GM21528 (cell line): ENCODE data around the gene RPRML.

ENCODE experiments used
- ATAC-seq: cut with Tn5 transposase; IDR thresholded peaks from one replicate; pipeline ENCODE4 v1.9.1; 2021; ENCODE audit warnings: mild to moderate bottlenecking, moderate library complexity; ENCODE audit not compliant: unreplicated experiment, low FRiP score

The RPRML gene

DNA sequence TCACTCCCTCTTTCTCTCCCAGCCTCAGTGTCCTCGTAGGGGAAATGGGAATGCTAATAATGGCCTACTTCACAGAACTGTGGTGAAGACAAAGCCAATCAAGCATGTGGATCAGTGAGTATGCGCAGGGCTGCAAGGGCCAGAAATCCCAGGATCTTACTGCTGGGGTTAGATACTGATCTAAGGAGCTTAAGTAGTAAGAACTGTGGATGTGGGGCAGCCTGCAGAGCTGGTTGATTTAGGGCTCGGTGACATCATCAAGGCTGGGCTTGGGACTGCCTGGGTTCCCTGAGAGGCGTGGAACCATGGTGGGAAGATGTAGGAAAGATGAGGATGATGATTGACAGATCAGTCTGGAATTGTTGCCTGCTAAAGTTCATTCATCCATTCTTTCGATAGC is 30.5 kb downstream of the RPRML start:
- ATAC-seq: no peak

DNA sequence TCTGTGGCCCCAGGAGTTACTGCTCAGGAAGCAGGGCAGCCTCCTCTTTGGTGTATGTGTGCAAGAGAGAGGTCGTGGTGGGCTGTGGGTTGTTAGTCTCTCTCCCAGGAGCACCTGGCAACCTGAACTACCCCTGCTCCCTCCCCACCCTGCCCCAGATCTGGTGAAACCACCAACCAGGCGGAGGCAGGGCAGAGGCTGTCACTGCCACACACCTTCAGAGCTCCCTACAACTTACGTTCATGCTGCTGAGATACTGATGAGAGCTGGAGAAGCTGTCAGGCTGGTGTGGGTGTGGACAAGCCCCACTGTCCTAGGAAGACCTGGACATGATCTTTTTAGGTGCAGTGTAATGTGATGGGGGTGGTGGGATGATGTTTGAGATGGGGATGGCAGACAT is 31.8 kb downstream of the RPRML start:
- ATAC-seq: no peak

DNA sequence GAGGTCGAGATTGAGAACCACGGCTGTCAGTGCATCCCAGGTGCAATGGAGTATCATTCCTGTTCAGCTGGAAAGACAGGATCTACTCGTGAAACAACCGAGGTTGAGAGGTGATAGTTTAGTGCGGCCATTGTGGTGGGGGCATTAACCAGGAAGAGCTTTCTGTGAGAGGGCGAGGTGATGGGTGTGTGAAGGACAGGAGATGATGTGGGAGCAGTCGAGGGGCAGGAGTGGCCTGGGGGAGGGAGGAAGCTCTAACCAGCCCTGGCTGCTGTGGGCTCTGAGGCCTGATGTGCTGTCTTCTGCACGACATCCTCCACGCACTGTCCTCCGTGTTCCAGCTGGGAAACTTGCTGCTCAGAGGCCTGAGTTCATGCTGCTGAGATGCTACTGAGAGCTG is 34.1 kb downstream of the RPRML start:
- no peak for ATAC-seq

GRCh38 chr17:46943501-46944393 is 35.3 kb downstream of the RPRML start:
- ATAC-seq: no peak

DNA sequence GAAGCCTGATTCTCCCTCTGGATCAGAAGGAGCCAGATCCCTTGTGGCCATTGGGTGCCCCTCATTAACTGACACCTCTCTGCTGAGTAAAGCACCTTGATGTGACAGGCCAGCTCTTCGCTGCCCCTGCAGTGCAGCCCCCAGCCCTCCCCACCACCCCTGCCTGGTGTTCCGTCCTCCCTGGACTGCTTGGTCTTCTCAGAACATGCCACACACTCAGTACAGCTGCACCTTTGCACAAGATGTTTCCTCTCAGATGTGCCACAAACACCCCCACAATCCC is 35.9 kb downstream of the RPRML start:
- no peak for ATAC-seq

DNA sequence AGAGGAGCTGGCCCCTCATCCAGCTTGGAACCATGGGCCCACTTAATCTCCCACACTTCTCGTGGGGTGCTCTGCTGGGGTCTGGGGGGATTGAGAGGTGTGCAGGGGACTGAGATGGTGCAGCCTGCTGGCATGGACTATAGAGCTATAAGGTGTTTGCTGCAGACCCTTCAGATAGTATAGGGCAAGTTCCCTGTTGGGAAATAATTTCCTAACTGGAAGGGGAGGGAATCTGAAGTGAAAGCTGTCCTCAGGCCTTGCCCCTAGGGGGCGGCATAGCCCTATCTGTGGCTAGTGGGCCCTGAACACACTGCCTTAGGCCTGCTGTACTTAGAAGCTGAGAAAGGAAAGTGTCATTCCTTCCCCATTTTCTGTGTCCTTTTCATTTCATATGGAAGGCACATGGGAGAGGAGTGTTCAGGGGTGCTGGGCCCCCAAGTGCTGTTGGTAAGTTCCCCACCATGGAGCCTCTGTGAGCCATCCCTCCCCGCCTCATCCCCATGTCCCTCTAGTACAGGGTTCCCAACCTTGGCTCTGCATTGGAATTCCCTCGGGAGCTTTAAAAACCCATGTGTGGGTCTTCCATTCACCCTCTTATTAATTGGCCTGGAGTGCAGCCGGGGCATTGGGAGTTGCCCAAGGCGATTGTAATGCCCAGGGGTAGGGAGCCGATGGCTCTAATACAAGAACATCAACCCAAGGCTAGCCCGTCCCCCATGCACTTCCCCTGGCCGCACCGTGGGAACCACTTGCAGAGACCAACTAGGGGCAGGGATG is 36.4 kb downstream of the RPRML start:
- no peak for ATAC-seq

DNA sequence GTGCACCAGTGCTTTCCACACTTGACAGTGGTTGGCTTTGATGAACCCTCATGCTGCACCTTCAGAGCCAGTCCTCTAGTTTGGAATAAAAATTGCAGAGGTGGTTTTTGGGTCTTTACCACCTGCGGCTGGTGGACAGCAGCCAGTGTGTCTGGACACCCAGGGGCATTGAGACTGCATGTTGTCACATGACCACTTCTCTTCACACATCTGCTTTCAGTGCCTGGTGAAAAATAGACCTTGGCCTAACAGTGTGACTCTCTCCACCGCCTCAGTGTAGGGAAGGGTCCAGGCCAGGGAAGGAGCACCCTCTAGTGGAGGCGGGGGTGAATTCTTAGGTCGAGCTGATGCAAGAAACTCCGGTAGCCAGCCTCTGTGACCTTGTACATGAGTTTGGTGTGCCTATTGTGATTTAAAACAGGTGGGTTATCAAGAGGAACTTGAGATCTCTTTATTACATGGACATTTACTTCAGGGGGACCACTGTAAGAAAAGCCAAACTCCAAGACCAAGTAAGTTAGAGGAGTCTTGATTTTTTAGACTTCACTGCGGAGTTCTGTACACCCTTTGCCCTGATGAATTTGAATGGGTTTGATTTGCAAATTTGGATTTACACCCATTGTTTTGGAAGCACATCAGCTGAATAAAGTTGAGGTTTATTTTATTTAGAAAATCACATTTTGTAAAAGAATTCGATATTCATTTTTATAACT is 38.2 kb downstream of the RPRML start:
- ATAC-seq: no peak

- no peak for ATAC-seq
Measured at GRCh38 chr17:46935658-46936266, 43.3 kb downstream of the RPRML start.

- ATAC-seq: no peak
Measured at GRCh38 chr17:46931596-46931995, 47.5 kb downstream of the RPRML start.

DNA sequence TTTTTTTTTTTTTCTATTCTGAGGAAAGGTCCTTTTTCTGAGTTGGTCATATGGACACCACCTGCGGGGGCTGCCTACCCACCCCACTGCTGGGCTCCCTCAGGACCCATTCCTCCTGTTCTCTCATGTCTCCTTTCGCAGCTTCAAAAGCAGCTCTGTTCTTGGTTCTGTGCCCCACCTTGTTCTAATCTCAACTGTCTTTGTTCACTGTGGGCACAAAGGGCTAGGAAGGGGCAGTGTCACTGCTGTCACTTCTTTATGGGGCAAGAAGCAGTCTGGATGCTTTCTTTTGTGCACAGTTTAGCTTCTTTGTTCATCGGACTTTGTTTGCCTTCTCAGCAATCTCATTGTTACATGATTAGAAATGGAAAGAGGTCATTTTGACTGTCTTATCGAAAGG is 49.0 kb downstream of the RPRML start:
- ATAC-seq: no peak

- ATAC-seq: no peak
Measured at GRCh38 chr17:46929413-46929812, 49.6 kb downstream of the RPRML start.

- no peak for ATAC-seq
Measured at GRCh38 chr17:46928467-46929261, 50.4 kb downstream of the RPRML start.
